Left renal cortex interstitium (tissue), 4 donors: ENCODE measurements around the gene SMIM5. TPM values are rescaled to one million over a fixed set of nuclear protein-coding genes. Genes with fewer than 3 reads are reported as not detected.
"Not testable (repeated sequence)": the region's sequence is repeated elsewhere in the genome, so short reads cannot be mapped to it uniquely, and the experiment has no call there.

Experiments
- DNase-seq, 4 donors: peaks; one replicate each; pipeline ENCODE4 v3.0.0-alpha.2; 2013; ENCODE audit warnings: low read depth in 4 of 4, low spot score in 2 of 4, missing footprints in 1 of 4
- polyA plus RNA-seq, 4 donors: library from polyadenylated mRNA; unstranded; fragments of 120-200 nt; gene quantifications; one replicate each; pipeline ENCODE4 v1.2.1, GENCODE V29; 2013; ENCODE audit not compliant: insufficient read length in 4 of 4

The SMIM5 gene, protein sequence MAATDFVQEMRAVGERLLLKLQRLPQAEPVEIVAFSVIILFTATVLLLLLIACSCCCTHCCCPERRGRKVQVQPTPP
- 1 to 10 TPM; 5.0 to 9.9 (median 6.5) TPM for polyA plus RNA-seq

DNA sequence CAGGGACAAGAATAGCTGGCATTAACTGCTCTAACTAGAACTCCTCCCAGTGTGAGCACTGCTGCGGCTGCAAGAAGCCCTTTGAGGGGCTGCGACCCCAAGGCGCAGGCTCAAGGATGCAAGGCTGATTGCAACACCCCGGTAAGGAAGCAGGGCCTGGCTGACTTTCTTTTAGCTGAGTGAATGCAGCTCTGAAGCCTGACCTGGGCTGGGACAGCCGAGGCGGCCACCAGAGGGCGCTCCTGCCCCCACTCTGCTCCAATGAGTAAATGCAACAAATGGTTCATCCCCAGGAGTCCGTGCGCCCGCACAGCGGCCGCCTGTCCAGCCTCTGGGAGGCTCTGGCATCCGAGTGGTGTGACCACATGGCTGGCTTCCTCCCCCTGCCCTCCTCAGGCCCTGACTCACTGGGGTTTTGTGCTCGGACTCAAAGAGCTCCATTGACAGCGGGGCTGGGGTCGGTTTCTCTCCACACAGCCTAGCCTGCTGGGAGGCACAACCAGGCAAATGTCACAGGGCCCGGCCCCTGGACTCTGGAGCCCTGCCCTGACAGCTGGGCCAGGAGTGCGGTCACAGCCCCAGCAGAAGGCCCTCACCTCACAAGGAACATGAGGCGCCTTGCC is at the start of gene SMIM5:
TSS of gene SMIM5 (plus strand) at position 572 of the 623 bp plus-strand sequence. CDS start 6,768 bp downstream, outside the sequence.
- peak in 3 of 4 donors; percentile 39 to 72 (median 66) for DNase-seq

DNA sequence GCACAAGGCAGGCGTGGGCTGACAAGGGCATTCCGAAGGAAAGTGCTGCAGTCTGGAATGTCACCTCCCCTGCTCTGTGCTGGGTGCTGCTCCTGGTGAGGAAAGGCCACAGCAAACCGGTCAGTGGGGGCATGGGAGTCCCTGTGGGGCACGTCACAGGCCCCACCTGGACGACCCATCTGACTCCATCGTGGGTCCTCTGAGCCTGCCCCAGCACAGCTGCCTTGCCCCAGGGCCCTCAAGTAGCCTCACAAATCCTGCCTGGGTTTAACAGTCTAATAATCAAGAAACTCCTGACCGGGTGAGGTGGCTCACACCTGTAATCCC is 48.4 kb upstream of the SMIM5 start:
- no peak for DNase-seq

DNA sequence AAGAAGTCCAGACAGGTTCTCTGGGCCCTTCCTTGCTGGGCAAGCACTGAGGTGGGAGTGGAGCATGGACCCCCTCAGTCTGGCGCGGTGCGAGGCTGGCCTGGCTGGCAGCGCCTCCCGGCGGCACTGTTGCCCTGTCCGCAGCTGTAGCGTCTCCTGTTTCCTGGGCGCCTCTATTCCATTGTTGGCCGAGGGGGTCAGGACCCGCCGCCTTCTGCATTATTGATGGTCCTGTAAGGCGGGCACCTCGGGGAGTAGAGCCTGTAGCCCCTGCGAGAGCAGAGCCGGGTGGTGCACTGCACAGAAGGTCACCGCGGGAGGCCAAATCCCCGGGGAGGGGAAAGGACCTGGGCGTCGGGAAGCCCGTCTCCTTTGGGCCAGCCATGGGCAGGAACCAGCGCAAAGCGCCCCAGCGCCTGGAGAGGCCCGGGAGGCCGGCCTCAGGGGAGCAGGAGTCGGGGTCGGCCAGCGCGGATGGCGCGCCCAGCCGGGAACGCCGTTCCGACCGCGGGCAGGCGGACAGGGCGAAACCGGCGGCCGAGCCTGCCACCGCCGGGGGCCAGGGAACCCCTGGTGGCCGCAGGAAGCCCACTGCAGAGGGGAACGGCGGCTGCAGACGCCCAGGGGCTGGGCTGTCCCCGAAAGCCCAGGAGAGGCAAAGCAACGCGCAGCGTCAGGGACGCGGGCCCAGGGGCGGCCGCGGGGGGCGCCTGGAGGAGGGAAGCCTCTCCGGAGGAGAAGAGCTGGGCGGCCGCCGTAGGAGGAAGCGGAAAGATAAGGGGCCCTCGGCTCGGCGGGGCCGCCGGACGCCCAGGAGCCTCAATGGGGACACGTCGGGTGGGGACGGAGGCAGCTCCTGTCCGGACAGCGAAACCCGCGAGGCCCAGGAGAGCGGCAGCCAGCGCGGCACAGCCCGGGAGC is 45.3 kb upstream of the SMIM5 start, which contains the start of gene MYO15B:
TSS of gene MYO15B (plus strand) at position 126 of the 921 bp plus-strand sequence. CDS start at position 384, 258 bp downstream.
- peak; percentile 19 to 56 (median 42) for DNase-seq

DNA sequence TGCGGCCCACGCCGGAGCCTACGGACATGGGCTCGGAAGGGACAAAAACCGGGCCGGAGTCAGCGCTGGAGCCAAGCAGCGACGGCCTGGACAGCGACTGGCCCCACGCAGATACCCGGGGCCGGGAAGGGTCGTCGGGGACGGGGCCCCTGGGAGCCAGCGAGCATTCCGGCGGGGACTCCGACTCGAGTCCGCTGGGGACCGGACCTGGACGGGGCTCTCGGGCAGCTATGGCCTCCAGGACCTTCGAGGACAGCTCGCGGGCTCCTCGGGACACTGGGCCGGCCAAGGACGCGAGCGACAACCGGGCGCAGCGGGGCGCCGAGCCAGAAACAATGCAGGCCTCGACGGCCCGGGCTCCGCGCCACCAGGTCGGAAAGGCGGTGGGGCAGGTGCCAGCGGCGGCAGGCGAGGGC is 44.6 kb upstream of the SMIM5 start:
- peak in 2 of 4 donors; percentile 31 to 36 for DNase-seq

DNA sequence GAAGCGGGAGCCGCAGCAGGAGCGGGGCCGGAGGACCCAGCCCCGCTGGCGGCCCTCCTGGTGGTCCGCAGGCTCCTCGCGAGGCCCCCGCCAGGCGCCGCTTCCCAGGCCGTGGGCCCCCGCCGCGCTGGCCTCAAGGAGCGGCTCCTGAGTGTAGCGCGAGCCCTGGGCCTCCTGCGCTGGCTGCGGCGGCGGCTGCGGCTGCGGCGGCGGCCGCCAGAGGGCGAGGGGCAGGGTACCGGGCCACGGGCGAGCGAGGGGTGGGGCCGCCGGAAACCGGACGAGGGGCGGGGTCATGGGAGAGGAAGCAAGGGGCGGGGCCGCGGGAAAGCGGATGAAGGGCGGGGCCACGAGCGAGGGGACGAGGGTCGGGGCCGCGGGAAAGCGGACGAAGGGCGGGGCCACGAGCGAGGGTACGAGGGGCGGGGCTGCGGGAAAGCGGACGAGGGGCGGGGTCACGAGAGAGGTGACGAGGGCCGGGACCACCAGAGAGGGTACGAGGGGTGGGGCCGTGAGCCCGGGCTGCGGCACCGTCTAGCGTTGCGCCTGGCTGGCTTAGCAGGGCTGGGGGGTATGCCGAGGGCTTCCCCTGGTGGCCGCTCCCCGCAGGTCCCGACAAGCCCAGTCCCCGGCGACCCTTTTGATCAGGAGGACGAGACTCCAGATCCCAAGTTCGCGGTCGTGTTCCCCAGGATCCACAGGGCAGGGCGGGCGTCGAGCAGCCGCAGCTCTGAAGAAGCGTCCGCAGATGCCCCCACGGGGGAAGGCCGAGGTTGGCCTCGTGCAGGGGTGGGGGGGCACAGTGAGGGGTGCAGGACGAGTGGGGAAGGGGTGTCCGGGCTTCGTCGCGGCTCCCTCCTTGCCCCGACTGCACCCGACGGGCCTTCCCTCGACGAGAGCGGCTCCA is 44.0 kb upstream of the SMIM5 start:
- peak; percentile 36 to 84 (median 80) for DNase-seq

DNA sequence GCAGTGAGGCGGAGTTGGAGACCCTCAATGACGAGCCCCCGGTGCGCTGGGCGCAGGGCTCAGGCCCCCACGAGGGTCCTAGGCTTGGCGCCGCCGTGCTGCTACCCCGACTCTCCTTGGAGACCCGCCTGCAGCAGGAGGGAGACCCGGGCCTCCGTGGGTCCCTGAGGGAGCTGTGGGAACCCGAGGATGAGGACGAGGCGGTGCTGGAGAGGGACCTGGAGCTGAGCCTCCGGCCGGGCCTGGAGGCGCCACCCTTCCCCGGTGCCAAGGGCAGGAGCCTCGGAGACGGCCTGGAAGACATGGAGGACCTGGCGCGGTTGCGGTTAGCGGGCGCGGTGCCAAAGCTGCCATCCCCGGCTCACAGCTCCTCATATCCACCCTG is 43.3 kb upstream of the SMIM5 start:
- no peak for DNase-seq

DNA sequence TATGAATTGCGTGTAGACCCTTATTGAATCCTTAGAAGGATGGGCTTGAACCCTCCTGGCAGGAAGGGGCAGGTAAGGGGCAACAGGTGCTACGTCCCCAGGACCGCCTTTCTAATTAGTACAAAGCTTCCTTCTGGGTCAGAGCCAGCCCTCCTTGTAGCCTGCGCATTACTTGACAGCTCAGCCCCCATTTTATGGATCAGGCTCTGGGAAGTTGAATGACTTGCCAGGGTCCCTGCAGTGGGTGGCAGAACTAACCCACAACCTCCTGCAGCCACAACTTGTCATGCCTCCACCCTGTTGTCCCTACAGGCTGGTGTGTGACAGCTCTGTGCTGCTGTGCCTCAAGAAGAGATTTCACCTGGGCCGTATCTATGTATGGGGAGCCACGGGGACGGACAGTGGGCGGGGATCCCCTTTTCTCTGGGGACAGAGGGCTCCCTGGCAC is 42.9 kb upstream of the SMIM5 start:
- DNase-seq, result no peak

DNA sequence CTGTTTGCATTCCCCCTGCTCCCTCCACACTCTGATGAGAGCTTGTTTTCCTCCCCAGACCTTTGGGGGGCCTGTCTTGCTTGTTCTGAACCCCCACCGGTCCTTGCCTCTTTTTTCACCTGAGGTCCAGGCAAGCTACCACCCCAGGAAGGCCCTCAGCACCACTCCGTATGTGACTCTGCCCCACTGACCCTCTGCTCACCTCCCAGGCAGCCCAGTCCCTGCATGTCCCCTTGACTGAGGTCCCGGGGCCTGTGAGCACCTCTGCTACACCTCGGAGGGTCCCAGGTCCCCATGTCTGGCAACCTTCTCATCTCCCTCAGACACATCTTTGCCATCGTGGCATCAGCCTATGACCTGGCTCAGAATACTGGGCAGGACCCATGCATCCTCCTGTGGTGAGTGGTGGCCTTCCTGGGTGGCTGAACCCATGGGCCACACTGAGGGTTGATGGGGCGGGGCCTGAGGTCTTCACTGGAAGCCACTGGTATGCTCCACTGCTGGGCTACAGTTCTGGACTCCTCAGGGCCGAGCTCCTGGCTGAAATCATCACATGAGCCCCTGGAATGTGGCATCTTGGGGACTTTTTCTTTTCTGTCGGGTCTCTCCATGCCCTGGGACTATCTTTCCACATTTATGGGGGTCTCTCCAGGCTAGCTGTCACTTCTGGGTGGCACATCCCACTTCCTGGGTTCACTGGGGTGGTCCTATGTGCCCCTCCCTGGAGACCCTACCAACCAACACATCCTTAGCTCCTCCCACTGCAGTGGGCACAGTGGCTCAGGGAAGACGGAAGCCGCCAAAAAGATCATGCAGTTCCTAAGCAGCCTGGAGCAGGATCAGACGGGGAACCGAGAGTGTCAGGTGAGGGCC is 42.1 kb upstream of the SMIM5 start:
- DNase-seq, result no peak

DNA sequence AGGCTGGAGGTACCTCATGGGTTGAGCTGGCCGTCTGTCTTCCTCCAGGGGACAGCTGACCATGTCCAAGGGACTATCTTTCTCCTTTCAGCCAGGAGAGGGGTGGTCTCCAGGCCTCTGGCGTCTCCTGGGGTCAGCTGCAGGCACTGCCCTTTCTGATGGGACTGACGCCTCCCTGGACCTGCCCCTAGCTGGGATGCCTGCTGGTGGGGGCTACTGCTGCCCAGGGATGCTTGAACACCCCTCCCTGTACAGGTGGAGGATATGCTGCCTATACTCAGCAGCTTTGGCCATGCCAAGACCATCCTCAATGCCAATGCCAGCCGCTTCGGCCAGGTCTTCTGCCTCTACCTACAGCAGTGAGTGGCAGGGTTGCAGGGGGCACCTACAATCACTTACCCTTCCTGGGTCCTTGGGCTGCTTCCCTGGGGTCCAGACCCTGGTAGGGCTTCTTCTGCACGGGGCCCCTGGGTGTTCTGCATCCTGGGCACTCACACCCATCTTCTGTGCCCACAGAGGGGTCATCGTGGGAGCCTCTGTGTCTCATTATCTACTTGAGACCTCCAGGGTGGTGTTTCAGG is 41.4 kb upstream of the SMIM5 start:
- no peak for DNase-seq

DNA sequence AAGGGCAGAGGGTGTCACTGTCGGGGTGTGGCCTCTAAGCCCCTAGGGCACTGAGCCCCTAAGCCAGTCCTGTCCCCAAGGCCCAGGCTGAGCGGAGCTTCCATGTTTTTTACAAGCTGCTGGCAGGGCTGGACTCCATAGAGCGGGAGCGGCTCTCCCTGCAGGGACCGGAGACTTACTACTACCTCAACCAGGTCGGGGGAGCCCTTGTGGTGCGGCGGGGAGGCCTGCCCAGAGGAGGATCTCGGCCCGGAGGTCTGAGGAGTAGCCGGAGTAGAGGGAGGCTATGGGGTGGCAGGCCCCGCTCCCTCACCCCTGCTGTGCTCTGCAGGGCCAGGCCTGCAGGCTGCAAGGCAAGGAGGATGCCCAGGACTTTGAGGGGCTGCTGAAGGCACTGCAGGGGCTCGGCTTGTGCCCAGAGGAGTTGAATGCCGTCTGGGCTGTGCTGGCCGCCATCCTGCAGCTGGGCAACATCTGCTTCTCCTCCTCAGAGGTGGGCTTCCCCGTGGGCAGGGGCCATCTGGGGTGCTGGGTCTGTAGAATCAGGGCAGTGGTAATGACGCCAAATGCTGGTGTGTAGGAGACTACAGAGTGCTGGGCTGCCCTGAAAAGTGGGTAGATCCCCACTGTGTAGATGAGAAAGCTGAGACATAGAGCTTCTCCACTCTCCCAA is 40.8 kb upstream of the SMIM5 start:
- no peak for DNase-seq

DNA sequence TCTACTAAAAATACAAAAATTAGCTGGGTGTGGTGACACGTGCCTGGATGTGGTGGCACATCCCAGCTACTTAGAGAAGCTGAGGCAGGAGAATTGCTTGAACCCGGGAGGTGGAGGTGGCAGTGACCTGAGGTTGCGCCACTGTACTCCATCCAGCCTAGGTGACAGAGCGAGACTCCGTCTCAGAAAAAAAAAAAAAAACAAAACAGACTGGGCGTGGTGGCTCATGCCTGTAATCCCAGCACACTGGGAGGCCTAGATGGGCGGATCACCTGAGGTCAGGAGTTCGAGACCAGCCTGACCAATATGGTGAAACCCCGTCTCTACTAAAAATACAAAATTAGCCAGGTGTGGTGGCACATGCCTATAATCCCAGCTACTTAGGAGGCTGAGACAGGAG is 39.8 kb upstream of the SMIM5 start:
- DNase-seq, result not testable (repeated sequence)

DNA sequence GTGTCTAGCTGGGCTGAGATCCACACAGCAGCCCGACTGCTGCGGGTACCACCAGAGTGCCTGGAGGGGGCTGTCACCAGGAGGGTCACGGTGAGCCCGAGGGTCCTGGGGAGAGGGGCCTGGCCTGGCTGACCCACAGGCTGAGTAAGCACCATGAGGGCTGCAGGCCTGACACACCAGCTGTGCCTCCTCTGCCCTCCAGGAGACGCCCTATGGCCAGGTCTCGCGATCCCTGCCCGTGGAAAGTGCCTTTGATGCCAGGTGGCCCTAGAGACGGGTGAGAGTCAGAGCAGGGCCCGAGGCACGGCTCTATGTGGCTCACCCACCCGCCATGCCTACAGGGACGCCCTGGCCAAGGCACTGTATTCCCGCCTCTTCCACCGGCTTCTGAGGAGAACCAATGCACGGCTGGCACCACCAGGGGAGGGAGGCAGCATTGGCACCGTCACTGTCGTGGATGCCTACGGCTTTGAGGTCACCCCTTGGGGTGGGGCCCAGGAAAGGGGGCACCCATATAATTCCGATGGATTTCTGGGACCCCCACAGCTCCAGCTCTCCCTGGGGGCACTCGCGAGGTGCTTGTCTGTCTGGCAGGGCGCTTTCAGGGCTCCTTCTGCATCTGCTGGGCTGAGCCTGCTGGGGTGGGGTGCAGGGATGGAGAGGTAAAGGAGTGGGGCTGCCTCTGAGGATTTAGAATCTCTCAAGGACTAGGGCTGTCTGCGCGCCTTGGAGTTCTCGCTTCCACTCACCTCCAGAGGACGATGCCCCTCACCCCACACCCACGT is 38.5 kb upstream of the SMIM5 start:
- DNase-seq, result no peak

DNA sequence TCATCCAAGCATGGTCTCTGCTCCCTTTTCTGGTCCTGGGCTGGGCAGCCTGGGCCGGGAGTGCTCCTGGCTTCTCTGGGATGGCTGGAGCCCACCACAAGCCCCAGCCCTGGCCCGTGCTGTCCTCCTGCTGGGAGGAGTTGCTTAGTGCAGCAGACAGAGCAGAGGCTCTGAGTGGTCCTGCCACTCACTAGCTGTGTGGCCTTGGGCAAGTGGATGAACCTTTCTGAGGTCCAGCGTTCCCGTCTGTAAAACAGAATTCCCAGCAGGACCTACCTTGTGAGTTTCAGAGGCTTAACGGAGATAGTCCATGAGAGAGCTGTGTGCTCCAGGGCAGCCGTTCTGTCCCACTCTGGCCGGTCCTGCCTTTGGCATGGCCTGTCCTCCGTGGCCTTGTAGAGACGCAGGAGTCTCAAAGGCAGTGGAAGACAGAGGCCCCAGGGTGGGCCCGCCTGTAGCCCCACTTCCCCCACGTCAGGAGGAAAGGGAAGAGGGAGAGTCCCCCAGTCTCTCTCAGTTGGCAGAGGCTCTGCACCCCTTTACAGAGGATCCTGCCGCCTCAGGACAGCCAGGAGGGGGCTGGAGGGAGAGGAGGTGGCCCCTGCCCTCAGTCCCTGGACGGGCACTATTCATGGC is 37.8 kb upstream of the SMIM5 start:
- no peak for DNase-seq

DNA sequence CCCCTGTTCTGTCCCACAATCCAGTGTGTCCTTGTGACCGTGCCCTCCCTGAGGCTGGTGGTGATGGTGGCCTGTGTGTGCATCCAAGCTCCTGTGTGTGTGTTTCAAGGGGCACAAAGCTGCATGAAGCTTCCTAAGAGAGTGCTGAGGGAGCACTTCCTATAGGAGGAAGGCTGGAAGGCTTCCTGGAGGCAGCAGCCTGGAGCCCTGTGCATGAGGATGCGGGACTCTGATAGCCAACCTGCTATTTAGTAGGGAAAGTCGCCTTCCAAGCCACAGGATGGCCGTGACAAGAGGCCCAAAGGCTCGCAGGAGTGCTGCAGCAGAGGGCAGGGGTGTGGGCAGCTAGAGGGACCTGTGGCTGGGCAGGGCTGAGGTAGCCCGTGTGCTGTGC is 37.3 kb upstream of the SMIM5 start:
- DNase-seq, result no peak

DNA sequence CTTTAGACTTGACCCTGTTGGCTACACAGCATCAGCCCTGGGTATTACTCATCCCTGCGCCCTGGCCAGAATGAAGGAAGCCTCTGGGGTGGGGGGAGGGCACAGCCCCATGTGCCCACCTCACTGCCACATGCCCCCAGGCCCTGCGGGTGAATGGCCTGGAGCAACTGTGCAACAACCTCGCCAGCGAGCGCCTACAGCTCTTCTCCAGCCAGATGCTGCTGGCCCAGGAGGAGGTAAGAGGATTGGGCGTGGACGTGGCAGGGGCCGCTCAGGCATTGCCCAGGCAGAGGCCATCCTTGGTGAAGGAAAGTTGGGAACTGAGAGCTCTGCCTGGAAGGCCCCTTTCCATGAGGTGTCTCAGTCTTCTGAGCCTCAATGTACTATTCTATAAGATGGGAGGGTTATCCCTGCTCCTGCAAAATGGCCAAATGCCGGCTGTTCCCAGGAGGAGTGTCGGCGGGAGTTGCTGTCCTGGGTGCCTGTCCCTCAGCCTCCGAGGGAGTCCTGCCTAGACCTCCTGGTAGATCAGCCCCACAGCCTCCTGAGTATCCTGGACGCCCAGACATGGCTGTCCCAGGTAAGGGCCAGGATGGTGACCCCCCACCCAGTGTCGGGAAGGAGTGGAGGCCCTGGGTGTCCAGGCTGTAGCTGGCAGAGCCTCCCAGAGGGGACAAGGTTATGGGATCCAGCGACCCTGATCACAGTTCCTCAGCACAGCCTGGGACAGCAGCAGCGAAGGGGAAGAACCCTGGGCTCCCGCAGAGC is 36.7 kb upstream of the SMIM5 start:
- DNase-seq, result no peak
